Activated CD4-positive, alpha-beta memory T cell treated with anti-CD3 and anti-CD28 coated beads, Interleukin-2, amount 10 ng/mL, durations not matched to agents 7 days and 5 days (primary cell): ENCODE results near the gene RHOV. TPM values are rescaled to one million over a fixed set of nuclear protein-coding genes. Genes with fewer than 3 reads are reported as not detected.

ENCODE experiments used
- CTCF ChIA-PET: fragments of 350-600 bp; sonication (Branson Sonifier 250); formaldehyde crosslinking; loops from one replicate; lab custom pipeline; 2021; ENCODE audit warnings: antibody characterized with exemption, inconsistent platforms; lab: Charles Lee
- POLR2A ChIA-PET: fragments of 350-600 bp; sonication (Branson Sonifier 250); formaldehyde crosslinking; loops from one replicate; lab custom pipeline; 2021; ENCODE audit warnings: antibody characterized with exemption; lab: Charles Lee
- DNase-seq: peaks from one replicate; pipeline ENCODE4 v3.0.0-alpha.2; 2020
- H3K27ac Mint-ChIP-seq: one replicate; pipeline ENCODE4 v1.8.0; 2021; ENCODE audit warnings: mild to moderate bottlenecking, mixed read lengths
- H3K27me3 Mint-ChIP-seq: one replicate; pipeline ENCODE4 v1.8.0; 2021; ENCODE audit warnings: mixed read lengths
- H3K36me3 Mint-ChIP-seq: one replicate; pipeline ENCODE4 v1.8.0; 2021; ENCODE audit warnings: low read depth, mixed read lengths
- H3K4me1 Mint-ChIP-seq: one replicate; pipeline ENCODE4 v1.8.0; 2021; ENCODE audit warnings: mixed read lengths
- H3K4me3 Mint-ChIP-seq: one replicate; pipeline ENCODE4 v1.8.0; 2021; ENCODE audit warnings: mild to moderate bottlenecking, mixed read lengths
- H3K9me3 Mint-ChIP-seq: one replicate; pipeline ENCODE4 v1.8.0; 2021; ENCODE audit warnings: mixed read lengths
- total RNA-seq, 2 experiments: library from RNA; stranded (reverse); gene quantifications; one replicate each; pipeline ENCODE4 v1.2.3, GENCODE V29; 2021

RHOV gene
- total RNA-seq, 2 experiments from 2014 or later: not detected

DNA sequence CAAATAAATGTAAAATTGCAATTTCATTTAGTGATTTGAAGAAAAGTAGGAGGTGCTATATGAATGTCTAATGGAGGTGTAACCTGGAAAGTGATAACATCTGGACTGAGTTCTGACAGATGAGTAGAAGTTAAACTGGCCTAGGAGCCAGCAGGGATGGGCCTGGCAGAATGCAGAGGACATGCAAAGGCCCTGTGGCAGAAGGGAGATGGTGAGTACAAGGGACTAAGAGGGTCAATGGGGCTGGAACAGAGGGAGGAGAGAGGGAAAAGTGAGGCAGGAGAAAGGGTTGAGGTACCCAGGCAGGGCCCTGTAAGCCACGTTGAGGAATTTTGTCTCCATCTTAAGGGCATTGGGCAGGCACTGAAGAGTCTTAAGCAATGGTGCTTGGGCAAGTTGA is 42.2 kb downstream of the RHOV start:
- H3K27ac Mint-ChIP-seq: no peak overlapping the region
- ChIA-PET CTCF (no interaction called here), POLR2A (no interaction called here)
- no peaks in the 10 kb centered on the region for H3K9me3 Mint-ChIP-seq
- H3K4me3 Mint-ChIP-seq: no peak overlapping the region
- H3K4me1 Mint-ChIP-seq: no peaks in the 10 kb centered on the region
- H3K36me3 Mint-ChIP-seq: no peaks in the 10 kb centered on the region
- no peak for DNase-seq
- H3K27me3 Mint-ChIP-seq: peaks cover 5% of the 10 kb centered on the region

DNA sequence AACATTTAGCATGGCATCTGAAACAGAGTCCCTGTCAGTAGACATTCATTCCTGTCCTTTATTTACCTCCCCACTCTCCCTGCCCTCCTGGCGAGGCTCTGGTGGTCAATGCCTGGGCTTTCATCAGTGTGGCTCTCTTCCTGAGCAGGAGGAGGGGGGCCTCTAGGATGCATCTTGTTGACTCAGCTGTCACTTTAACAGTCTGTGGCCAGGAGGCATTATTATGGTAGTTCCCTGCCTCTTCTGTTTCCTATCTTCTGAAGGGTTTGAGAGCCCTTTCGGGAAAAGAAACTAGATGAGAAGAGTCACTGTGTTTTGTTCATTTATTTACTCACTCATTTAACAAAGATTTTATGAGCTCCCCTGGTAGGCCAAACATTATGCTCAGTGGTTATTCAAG is 43.1 kb downstream of the RHOV start:
- Mint-ChIP-seq H3K27ac (no peak overlapping the region), H3K4me3 (no peak overlapping the region), H3K36me3 (no peaks in the 10 kb centered on the region), H3K27me3 (peaks cover 10% of the 10 kb centered on the region), H3K4me1 (no peaks in the 10 kb centered on the region), H3K9me3 (no peaks in the 10 kb centered on the region)
- no peak for DNase-seq
- CTCF ChIA-PET: no interaction called here
- POLR2A ChIA-PET: no interaction called here

DNA sequence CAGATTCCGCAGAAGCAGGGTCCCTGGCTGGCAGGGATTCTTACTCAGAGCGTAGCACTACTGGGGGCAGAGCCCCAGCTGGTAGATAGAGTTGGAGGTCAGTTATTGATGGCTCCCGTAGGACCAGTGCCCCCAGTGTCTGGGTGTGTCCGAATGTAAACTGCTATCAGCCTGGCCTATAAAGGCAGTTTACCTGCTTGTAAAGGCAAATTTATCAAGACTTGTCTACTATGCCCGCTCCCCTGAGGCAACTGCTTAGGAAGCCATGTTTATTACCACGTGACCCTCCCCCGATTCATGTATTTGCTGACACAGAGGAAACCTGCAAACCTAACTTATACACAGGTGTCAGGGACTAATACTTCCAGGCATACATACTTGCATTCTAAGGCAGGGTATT is 44.9 kb downstream of the RHOV start:
- H3K9me3 Mint-ChIP-seq: no peaks in the 10 kb centered on the region
- H3K36me3 Mint-ChIP-seq: no peaks in the 10 kb centered on the region
- no peak overlapping the region for H3K27ac Mint-ChIP-seq
- peaks cover 12% of the 10 kb centered on the region for H3K27me3 Mint-ChIP-seq
- no peak for DNase-seq
- ChIA-PET POLR2A (no interaction called here), CTCF (no interaction called here)
- H3K4me1 Mint-ChIP-seq: no peaks in the 10 kb centered on the region
- H3K4me3 Mint-ChIP-seq: no peak overlapping the region

DNA sequence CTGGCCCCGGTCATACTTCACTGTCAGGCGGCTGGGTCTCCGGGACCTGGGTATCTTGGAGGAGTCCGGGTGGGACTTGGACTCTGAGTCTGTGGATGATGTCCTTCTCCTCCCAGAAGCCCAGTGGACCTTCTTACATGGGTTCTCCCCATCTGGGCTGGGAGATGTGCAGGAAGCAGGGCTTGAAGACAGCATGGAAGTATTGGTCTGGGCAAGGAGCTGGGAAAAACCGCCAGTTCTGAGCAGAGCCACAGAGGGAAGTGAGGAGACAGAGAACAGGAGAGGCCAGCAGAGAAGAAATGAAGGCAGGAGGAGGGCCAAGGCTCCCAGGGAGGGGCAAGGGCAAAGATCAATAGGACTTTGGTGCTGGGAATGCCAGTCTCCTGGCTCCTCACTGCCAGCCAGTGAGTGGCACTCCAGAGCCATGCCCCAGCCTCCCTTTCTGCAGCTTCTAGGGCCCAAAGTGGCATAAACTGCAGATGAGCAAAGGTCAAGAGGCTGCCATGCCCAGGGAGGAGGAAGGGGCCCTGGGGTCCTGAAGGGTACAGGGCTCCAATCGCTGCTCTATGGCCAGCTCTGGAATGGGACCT is 45.5 kb downstream of the RHOV start, which contains the start of gene PPP1R14D:
Gene PPP1R14D (minus strand): TSS at position 262 of the 590 bp plus-strand sequence. CDS start 67 bp downstream, at position 195.
- DNase-seq: no peak
- Mint-ChIP-seq H3K4me3 (no peak within 1 kb of the TSS), H3K27ac (no peak within 1 kb of the TSS), H3K4me1 (peaks cover 2% of the 10 kb centered on the region), H3K9me3 (no peaks in the 10 kb centered on the region), H3K27me3 (peaks cover 14% of the 10 kb centered on the region), H3K36me3 (no peaks in the 10 kb centered on the region)
- ChIA-PET POLR2A (interaction anchor here (1.2 kb wide), 1 partner anchor 28 kb away, joined by 3 read pairs; no protein-coding TSS in a partner anchor), CTCF (no interaction called here)

DNA sequence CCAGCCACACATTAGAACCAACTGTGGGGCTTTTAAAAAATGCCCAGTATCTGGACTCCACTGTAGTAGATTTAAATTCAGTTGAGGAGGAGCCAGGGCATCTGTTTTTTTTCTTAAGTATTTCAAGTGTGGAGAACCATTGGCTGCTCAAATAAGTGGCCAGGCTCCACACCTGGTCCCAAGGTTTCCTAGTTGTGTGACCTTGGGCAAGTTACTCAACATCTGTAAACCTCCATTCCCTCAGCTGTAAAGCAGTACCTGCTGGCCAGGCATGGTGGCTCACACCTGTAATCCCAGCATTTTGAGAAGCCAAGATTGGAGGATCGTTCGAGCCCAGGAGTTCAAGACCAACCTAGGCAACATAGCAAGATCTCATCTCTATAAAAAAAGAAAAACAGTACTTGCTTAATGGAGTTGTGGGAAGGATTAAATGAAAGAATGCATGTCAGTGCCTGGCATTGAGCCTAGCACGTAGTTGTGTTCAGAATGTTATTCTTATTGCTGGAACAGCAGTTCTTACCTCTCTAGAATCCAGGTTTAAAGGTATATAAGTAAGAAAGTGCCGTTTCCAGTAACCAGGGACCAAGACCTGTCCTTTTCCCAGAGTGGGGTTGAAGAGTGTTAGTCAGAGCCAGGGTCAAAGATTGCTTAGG is 47.5 kb downstream of the RHOV start:
- ChIA-PET POLR2A (no interaction called here), CTCF (no interaction called here)
- Mint-ChIP-seq H3K9me3 (no peaks in the 10 kb centered on the region), H3K27me3 (peaks cover 14% of the 10 kb centered on the region), H3K4me1 (peaks cover 2% of the 10 kb centered on the region), H3K27ac (no peak overlapping the region), H3K36me3 (no peaks in the 10 kb centered on the region), H3K4me3 (no peak overlapping the region)
- no peak for DNase-seq

DNA sequence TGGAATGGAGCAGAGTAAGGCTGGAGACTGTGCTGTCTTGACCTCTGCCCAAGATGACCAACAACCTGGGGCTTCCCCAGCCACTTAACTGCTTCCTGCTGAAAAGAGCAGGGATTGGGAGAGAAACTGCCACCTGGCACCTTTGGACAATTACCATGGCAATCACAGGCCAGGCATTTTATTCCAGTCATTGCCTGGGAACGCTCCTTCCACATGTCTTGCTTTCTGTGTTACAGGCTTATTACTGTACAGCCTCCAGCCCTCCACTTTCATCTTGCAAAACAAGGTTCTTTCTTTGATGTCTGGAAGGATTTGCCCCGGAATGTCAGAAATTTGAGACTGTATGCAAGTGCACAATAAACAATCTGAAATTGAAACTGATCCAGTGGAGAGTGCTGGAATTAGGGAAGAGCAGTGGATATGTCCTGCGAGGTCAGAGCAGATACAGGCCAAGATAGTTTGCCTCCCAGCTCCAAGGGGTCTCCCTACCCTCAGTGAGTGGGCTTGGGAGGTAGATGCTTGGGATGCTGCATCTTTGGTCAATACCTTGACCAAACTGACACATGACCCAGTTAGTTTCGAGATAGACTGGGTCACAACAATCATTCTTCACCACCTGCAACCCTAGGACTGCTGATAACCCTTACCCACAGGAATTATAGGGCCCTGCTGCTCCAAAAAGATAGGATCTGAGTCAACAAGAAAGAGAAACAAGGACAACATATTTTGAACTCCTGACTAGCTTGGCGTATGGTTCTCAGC is 48.2 kb downstream of the RHOV start:
- H3K4me3 Mint-ChIP-seq: no peak overlapping the region
- H3K27me3 Mint-ChIP-seq: peaks cover 14% of the 10 kb centered on the region
- DNase-seq: no peak
- POLR2A ChIA-PET: no interaction called here
- H3K27ac Mint-ChIP-seq: no peak overlapping the region
- H3K9me3 Mint-ChIP-seq: no peaks in the 10 kb centered on the region
- H3K4me1 Mint-ChIP-seq: peaks cover 2% of the 10 kb centered on the region
- CTCF ChIA-PET: no interaction called here
- no peaks in the 10 kb centered on the region for H3K36me3 Mint-ChIP-seq

DNA sequence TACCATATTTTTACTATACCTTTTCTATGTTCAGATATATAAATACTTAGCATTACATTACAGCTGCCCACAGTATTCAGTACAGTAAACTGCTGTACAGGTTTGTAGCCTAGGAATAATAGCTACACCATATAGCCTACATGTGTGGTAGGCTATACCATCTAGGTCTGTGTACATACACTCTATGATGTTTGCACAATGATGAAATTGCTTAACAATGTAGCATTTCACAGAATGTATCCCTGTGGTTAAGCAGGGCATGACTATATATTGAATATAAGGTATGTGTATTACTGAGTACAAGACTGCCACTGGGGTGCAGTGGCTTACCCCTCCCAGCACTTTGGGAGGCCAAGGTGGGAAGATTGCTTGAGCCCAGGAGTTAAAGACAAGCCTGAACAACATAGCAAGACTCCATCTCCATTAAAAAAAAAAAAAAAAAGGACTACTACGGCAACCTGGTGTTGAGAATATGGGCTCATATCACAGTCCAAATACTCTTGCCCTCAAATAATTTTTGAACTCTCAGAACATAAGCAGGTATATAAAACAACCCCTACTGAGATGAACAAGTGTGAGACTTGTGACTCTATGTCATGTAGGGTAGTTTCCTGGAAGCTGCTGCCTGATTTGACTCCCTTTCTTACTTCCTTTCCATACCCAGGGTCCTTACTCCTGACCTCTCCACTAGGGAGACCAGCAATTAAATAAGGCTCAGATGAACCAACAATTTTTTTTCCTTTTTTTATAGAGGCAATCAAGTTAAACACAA is 50.3 kb downstream of the RHOV start:
- no peak overlapping the region for H3K27ac Mint-ChIP-seq
- POLR2A ChIA-PET: no interaction called here
- CTCF ChIA-PET: no interaction called here
- H3K9me3 Mint-ChIP-seq: no peaks in the 10 kb centered on the region
- DNase-seq: no peak
- H3K27me3 Mint-ChIP-seq: peaks cover 14% of the 10 kb centered on the region
- H3K36me3 Mint-ChIP-seq: no peaks in the 10 kb centered on the region
- peaks cover 2% of the 10 kb centered on the region for H3K4me1 Mint-ChIP-seq
- H3K4me3 Mint-ChIP-seq: no peak overlapping the region

Other genes starting within 250 kb of the RHOV start
- gene RAD51, start 179.1 kb downstream of the RHOV start, total RNA-seq: 10 to 100 TPM; 50.9 to 60.4 TPM
- 10 to 100 TPM; 28.4 to 30.5 TPM for gene RMDN3, start 119.0 kb downstream of the RHOV start, total RNA-seq
- 10 to 100 TPM; 39.4 to 39.6 TPM for gene GCHFR, start 110.2 kb downstream of the RHOV start, total RNA-seq
- gene C15orf62, start 104.3 kb downstream of the RHOV start, total RNA-seq: 1 to 10 TPM; 1.1 to 1.2 TPM
- gene ZFYVE19, start 67.1 kb downstream of the RHOV start, total RNA-seq: 10 to 100 TPM; 27.2 to 29.8 TPM
- gene DNAJC17, start 66.8 kb downstream of the RHOV start, total RNA-seq: 10 to 100 TPM; 35.8 to 37.8 TPM
- not detected for gene PPP1R14D, start 45.5 kb downstream of the RHOV start, total RNA-seq
- gene SPINT1, start 30.2 kb downstream of the RHOV start, total RNA-seq: 1 to 10 TPM; 4.9 to 5.1 TPM
- 10 to 100 TPM; 16.3 to 17.1 TPM for gene VPS18, start 20.2 kb upstream of the RHOV start, total RNA-seq
- not detected for gene DLL4, start 55.1 kb upstream of the RHOV start, total RNA-seq
- gene CHAC1, start 79.2 kb upstream of the RHOV start, total RNA-seq: 10 to 100 TPM; 20.3 to 22.0 TPM
- 10 to 100 TPM; 21.8 to 22.1 TPM for gene INO80, start 242.0 kb upstream of the RHOV start, total RNA-seq